NCI-H146 treated with DMSO at 0.1 percent for 48 hours (cell line): ENCODE results near the gene ARID3C.

Experiments used
- DNase-seq: peaks from one replicate; lab custom pipeline; 2025; ENCODE audit not compliant: unreplicated experiment; lab: John Stamatoyannopoulos, UW

The ARID3C gene

GRCh38 chr9:34628656-34629490 lies at the start of gene ARID3C:
ARID3C (minus strand) TSS chr9:34629066; CDS start chr9:34628014, 1,052 bp downstream.
- peak; percentile 39 for DNase-seq

DNA sequence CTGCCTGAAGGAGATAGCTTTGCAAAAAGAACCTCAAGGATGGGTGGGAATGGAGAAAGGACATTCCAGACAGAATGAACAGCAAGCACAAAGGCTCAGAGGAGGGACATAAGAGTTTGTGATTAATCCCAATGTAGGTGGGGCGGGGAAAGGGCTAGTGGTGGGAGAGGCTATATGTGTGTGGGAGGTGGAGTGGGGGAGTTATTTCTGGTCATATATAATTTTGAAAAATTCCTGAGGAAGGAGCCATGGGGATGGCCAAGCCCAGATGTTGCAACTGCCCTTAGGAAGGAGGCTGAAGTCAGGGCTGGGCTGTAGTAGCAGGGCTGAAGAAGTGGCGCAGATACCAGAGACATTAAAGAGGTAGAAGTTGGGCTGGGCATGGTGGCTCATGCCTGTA lies 47.0 kb upstream of the ARID3C start:
- DNase-seq, result no peak

- DNase-seq, result peak; percentile 83
These were observed 46.3 kb upstream of the ARID3C start for GRCh38 chr9:34675048-34675714.

DNA sequence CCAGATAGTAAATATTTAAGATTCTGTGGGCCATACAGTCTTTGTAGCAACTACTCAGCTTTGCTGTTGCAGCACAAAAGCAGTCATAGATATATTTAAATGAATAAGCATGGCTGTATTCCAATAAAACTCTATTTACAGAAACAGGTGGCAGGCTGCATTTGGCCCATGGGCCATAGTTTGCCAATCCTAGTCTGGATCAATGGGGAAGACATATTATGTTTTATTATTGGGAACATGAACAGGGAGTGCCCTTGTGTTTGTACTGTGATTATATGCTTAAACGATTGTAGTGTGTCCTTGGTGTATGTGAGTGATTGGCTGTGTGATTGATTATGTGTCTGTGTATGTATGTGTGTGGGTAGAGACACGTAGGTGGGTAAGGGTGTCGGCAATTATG lies 45.6 kb upstream of the ARID3C start:
- no peak for DNase-seq

DNA sequence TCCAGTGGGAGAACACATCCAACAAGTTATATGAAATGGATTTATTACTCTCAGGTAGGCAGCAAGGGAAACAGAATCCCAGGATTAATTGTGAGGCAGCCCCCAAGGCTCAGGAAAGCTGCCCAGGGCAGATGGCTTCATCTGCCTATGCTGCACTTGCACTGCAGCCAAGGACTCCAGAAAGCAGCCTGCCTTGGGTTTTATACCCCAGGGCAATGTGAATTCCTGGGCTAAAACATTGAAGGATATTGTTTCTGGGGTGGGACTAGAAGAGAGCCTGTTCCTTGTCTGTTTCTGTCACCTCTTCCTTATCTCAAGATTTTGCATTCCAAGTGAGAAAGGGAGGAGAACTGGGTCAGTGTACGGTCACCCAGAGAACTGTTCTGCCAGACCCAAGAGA lies 42.4 kb upstream of the ARID3C start:
- no peak for DNase-seq

GRCh38 chr9:34669809-34670562 lies 41.1 kb upstream of the ARID3C start:
- no peak for DNase-seq

DNA sequence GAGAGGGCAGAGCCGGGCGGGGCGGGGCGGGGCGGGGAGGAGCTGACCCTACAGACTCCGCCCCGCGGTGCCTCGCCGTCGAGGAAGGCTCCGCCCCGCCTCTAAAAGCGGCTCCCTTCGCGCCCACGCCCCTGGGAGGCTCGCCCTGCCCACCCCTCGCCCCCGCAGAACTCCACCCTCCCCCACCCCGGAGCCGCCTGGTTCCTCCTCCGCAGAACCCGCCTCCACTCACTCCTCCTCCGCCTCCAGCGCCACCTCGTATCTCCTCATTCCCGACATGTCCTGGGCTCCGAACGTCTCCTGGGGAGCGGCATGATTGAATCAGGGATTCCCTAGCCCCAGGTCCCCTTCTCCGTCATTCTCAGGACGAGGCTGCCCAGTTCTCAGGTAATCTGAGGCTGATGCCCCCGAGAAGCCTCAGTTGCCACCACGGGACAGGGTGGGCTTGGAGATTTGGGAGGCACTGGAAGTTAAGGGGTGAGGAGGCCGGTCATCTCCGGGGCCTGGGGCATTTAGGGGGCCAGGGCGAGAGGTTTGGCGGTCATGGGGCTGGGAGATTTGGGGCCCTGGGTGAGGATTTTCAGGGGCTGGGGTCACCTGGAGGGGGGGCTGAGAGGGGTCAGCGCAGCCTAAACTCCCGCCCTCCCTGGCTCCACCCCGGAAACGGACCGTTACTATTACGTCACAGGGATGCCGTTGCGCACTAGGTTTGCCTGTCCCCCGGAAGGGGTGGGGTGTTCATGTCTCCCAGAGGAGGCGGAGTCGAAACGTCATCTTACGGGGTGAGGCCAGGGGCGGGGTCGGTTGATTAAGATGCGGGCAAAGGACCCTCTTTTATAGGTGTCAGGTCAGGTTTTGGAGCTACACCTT lies 36.8 kb upstream of the ARID3C start:
- peak; percentile 94 for DNase-seq

- DNase-seq, result no peak
These were observed 36.2 kb upstream of the ARID3C start for GRCh38 chr9:34665067-34665380.

- peak; percentile 40 for DNase-seq
These were observed 35.6 kb upstream of the ARID3C start for GRCh38 chr9:34664281-34665066.

DNA sequence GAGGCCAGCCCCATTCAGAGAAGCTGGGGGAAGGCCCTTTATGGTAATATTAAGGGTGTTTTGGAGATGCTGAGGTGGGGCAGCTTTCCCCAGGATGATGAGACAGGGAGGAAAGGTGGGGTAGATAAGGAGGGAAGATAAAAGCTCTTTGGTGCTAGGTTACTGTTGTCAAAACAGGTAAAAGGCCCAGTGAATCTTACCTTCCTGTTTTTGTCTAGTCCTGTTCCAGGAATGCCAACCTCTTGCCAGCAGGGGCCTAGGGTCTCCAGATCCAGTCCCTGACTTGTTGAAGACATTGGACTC lies 34.4 kb upstream of the ARID3C start:
- DNase-seq, result no peak

DNA sequence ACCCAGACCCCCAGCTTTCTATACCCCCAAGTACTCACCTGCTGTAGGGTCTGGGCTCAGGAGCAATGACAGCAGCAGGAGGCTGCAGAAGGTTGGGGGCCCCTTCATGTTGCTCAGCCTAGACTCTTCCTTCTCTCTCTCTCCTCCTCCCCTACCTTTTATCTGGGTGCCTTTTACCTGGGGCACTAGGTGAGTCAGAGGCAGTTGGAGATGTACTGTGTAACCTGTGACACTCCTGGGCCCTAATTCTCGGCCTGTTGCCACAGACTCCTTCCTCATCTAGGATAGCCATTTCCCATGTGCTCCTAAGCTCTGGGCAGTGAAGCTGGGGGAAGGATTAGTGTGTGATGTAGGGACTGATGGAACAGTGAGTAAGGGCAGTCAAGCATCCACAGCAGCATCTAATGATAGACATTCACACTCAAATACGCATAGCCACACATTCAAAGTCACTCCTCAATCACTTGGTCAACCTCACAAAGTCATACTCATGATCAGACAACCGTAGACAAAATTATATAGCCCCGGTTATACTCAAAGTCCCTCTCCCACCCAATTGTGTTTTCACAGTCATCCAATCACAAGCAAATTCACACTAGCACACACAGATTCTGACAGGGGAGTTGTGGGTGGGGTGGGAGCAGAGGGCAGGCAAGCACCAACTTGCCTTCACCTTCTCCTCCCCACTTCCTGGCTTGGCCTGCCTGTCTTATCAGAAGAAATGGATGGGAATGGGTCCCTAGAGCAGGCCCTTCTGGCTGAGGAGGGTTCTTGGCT lies 33.8 kb upstream of the ARID3C start, which contains the start of gene CCL27:
CCL27 (minus strand) TSS at position 132 of the 777 bp plus-strand sequence; CDS start at position 108, 24 bp downstream.
- DNase-seq, result no peak

DNA sequence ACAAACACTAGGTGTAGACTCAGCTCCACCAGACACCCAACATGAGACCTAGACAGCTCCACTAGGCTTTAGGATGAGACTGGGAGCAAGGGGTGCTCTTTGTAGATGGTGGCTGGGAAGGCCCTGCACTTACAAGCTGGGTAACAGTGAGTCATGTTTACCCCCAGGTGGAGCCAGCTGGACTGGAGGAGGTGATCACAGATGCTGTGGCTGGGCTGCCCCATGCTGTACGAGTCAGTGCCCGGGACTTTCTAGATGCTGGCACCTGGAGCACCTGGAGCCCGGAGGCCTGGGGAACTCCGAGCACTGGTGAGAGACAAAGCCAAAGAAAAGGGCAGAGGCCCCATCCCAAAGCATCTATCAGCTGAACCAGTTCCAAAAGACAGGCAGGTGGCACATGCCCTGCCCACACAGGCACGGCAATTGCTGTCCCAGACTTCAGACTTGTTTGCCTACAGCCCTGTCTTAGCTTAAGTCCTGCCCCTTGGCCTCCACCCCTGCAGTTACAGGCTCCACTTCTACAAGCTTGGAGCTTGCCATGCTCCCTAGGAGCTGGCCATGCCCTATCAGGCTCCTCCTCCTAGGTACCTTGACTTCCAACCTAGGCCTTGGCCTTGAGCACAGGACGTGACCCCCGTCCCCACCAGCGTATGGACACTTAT lies 30.9 kb upstream of the ARID3C start:
- no peak for DNase-seq

DNA sequence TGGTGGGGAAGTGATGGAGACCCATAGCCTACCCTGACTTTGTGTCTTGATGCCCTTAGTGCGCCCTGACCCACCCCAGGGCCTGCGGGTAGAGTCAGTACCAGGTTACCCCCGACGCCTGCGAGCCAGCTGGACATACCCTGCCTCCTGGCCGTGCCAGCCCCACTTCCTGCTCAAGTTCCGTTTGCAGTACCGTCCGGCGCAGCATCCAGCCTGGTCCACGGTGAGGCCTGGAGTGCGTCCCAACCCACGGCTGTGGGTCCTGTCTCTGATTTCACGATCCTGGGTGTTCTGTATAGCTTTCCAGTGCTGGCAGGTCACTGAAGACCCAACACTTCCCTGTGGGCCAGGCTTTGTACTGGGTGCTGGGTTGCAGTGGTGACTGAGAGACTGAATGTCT lies 29.6 kb upstream of the ARID3C start:
- no peak for DNase-seq

GRCh38 chr9:34656992-34657391 lies 28.1 kb upstream of the ARID3C start:
- DNase-seq, result no peak

GRCh38 chr9:34655394-34655793 lies 26.5 kb upstream of the ARID3C start:
- no peak for DNase-seq

DNA sequence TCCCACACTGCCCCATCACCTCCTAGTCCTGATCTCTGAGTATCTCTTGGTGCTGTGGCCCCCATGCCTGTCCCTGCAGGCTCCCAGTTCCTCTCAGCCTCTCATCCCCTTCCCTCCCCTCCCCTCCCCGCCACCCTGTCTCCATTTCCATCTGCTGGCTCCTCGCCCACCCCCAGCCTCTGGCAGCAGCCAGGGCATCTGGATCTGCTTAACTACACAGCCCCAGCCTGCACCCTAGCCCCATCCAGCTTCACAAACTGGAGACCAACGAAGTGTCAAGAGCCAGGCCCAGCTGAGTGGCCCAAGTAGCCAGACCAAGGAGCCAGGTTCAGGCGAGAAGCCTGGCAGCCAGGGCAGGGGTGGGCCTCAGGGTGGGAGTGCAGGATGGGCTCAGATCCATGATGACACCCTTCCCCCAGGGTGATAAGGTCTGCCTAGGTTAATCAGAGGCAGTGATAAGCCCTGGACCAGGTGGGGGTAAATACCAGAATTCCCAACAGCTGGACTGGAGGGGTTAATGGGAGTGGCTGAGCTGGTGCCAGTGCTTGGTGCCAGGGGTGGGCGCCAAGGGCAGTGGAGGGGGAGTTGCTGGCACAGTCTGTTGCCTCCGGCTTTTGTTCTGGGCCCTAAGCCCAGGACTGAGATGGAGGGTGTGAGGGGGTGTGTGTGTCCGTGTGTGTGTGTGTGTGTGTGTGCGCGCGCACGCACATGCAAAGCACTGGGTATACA lies 25.6 kb upstream of the ARID3C start:
- DNase-seq, result no peak

DNA sequence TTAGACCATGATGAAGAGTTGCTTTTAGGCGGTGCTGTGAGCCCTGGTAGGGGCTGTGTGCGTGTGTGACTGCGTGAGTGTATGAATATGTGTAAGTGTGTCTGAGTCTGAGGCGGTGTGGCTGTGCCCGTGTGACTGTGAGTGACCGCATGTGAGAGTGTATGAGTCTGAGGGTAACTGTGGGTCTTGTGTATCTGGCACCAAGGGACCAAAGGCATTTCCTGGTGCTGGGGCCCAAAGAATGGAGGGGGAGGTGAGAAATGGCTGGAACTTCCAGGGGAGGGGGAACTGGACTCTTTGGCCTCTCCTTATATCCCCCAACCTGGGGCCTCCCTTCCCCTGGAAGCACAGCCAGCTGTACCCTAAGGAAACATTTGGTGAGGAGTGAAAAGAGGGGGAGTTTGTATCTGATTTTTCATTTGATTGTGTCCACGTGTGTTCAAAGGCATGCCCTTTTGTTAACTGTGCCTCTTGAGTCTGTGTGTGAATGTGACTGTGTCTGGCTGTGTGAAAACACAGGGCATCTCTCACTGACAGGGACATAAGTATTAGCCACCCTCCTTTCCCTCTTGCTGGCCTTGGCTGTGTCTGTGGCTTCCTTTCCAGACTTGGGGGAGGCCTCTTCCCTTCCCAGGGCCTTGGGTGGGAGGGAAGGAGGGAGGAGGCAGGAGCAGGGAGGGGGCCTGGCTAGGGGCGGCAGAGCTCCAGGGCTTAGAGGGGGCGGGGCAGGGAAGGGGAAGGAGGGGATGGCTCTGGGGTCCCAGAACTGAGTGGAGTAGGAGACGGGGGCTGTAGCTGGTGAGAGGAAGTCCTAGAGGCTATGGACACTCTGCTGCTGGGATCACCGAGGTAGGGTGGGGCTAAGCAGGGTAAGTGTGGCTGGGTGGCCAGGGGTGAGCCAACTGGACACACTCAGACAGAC lies 24.5 kb upstream of the ARID3C start:
- DNase-seq, result no peak
